ENCODE measurements around the gene OR52B6.

Gene OR52B6

GRCh38 chr11:5557751-5558150 is 22.9 kb upstream of the OR52B6 start:
- no peak for ATAC-seq
- no peak for TF ChIP-seq BACH2 (CRISPR knock-in tag; IDR thresholded peaks at IDR 0.05; ENCODE audit: borderline replicate concordance)

GRCh38 chr11:5564259-5565019 is 16.2 kb upstream of the OR52B6 start:
- ATAC-seq = no peak
- no peak for TF ChIP-seq ZNF8 (CRISPR knock-in tag; IDR thresholded peaks at IDR 0.05)
- TF ChIP-seq TCF4 (CRISPR knock-in tag; IDR thresholded peaks at IDR 0.05; ENCODE audit: borderline replicate concordance) = no peak
- TF ChIP-seq ZC3H10 (CRISPR knock-in tag; IDR thresholded peaks at IDR 0.05) = no peak
- TF ChIP-seq ZFP30 (CRISPR knock-in tag; IDR thresholded peaks at IDR 0.05) = no peak
- no peak for TF ChIP-seq TOX (CRISPR knock-in tag; IDR thresholded peaks at IDR 0.05; ENCODE audit: borderline replicate concordance)
- TF ChIP-seq ARNTL (CRISPR knock-in tag; IDR thresholded peaks at IDR 0.05; ENCODE audit: borderline replicate concordance, low read depth) = no peak
- no peak for TF ChIP-seq GLIS3 (CRISPR knock-in tag; IDR thresholded peaks at IDR 0.05)
- TF ChIP-seq SNAI2 (CRISPR knock-in tag; IDR thresholded peaks at IDR 0.05) = no peak
- TF ChIP-seq BACH2 (CRISPR knock-in tag; IDR thresholded peaks at IDR 0.05; ENCODE audit: borderline replicate concordance) = no peak
- TF ChIP-seq CREB5 (CRISPR knock-in tag; IDR thresholded peaks at IDR 0.05; ENCODE audit: low read depth) = no peak
- TF ChIP-seq PPARA (CRISPR knock-in tag; IDR thresholded peaks at IDR 0.05; ENCODE audit: borderline replicate concordance) = no peak
- no peak for TF ChIP-seq ZNF70 (CRISPR knock-in tag; IDR thresholded peaks at IDR 0.05)
- no peak for TF ChIP-seq PATZ1 (CRISPR knock-in tag; IDR thresholded peaks at IDR 0.05; ENCODE audit: borderline replicate concordance)
- TF ChIP-seq ZNF565 (CRISPR knock-in tag; conservative IDR thresholded peaks at IDR 0.05; ENCODE audit: low read depth) = no peak
- no peak for TF ChIP-seq RARB (CRISPR knock-in tag; IDR thresholded peaks at IDR 0.05)
- TF ChIP-seq CSDC2 (CRISPR knock-in tag; IDR thresholded peaks at IDR 0.05) = no peak
- TF ChIP-seq ZFP3 (CRISPR knock-in tag; IDR thresholded peaks at IDR 0.05) = no peak
- TF ChIP-seq POU6F1 (CRISPR knock-in tag; IDR thresholded peaks at IDR 0.05; ENCODE audit: borderline replicate concordance, low read depth) = no peak

GRCh38 chr11:5574654-5575053 is 6.0 kb upstream of the OR52B6 start:
- ATAC-seq = no peak
- no peak for TF ChIP-seq TCF4 (CRISPR knock-in tag; IDR thresholded peaks at IDR 0.05; ENCODE audit: borderline replicate concordance)
- TF ChIP-seq RARB (CRISPR knock-in tag; IDR thresholded peaks at IDR 0.05) = no peak
- no peak for TF ChIP-seq CSRNP3 (CRISPR knock-in tag; IDR thresholded peaks at IDR 0.05)
- TF ChIP-seq POU6F1 (CRISPR knock-in tag; IDR thresholded peaks at IDR 0.05; ENCODE audit: borderline replicate concordance, low read depth) = no peak
- TF ChIP-seq ZC3H10 (CRISPR knock-in tag; IDR thresholded peaks at IDR 0.05) = no peak
- TF ChIP-seq ESRRG (CRISPR knock-in tag; IDR thresholded peaks at IDR 0.05) = no peak
- no peak for TF ChIP-seq ZNF8 (CRISPR knock-in tag; IDR thresholded peaks at IDR 0.05)
- no peak for TF ChIP-seq PATZ1 (CRISPR knock-in tag; IDR thresholded peaks at IDR 0.05; ENCODE audit: borderline replicate concordance)
- TF ChIP-seq ZNF565 (CRISPR knock-in tag; conservative IDR thresholded peaks at IDR 0.05; ENCODE audit: low read depth) = no peak
- no peak for TF ChIP-seq TSHZ2 (CRISPR knock-in tag; IDR thresholded peaks at IDR 0.05)
- no peak for TF ChIP-seq BACH2 (CRISPR knock-in tag; IDR thresholded peaks at IDR 0.05; ENCODE audit: borderline replicate concordance)
- no peak for TF ChIP-seq SNAI2 (CRISPR knock-in tag; IDR thresholded peaks at IDR 0.05)
- no peak for TF ChIP-seq ZFP3 (CRISPR knock-in tag; IDR thresholded peaks at IDR 0.05)
- no peak for TF ChIP-seq ARNTL (CRISPR knock-in tag; IDR thresholded peaks at IDR 0.05; ENCODE audit: borderline replicate concordance, low read depth)
- TF ChIP-seq PPARA (CRISPR knock-in tag; IDR thresholded peaks at IDR 0.05; ENCODE audit: borderline replicate concordance) = no peak
- no peak for TF ChIP-seq CREB5 (CRISPR knock-in tag; IDR thresholded peaks at IDR 0.05; ENCODE audit: low read depth)
- no peak for TF ChIP-seq ZNF70 (CRISPR knock-in tag; IDR thresholded peaks at IDR 0.05)
